Right ventricle myocardium inferior (tissue), 1 donor: ENCODE measurements around the gene CCR1. TPM values are rescaled to one million over a fixed set of nuclear protein-coding genes. Genes with fewer than 3 reads are reported as not detected.

Experiments
- ATAC-seq: fragments of 200-7000 bp; cut with Tn5 transposase; one replicate; pipeline ENCODE4 v1.9.1; 2020; ENCODE audit warnings: mild to moderate bottlenecking, moderate library complexity
- DNase-seq: peaks from one replicate; pipeline ENCODE4 v3.0.0; 2021; ENCODE audit errors: missing footprints
- intact Hi-C: fragments of 100-400 bp; cut with DNase I; formaldehyde crosslinking; loops from one replicate; pipeline ENCODE4 v1.11.0; 2022
- long read RNA-seq: library from polyadenylated mRNA; unstranded; transcript quantifications from one replicate; pipeline ENCODE4 v2.0.0, GENCODE V29; 2021
- total RNA-seq: library from RNA; stranded (reverse); fragmentation: NEBNext Ultra II Directional; extraction: Animal tissue kit (Norgen Biotek cat#: 25700); gene quantifications from one replicate; pipeline ENCODE4 v1.2.1, GENCODE V29; 2021
- donor health status: DM: no; HTN: yes; CAD: no; lungs with severe emphysema.

The CCR1 gene
- total RNA-seq = 3.8 TPM
- long read RNA-seq, partial matches to known transcripts = 0 of 1 reads
- long read RNA-seq, other reads (novel, unspliced or antisense) = 0 of 1 reads

DNA sequence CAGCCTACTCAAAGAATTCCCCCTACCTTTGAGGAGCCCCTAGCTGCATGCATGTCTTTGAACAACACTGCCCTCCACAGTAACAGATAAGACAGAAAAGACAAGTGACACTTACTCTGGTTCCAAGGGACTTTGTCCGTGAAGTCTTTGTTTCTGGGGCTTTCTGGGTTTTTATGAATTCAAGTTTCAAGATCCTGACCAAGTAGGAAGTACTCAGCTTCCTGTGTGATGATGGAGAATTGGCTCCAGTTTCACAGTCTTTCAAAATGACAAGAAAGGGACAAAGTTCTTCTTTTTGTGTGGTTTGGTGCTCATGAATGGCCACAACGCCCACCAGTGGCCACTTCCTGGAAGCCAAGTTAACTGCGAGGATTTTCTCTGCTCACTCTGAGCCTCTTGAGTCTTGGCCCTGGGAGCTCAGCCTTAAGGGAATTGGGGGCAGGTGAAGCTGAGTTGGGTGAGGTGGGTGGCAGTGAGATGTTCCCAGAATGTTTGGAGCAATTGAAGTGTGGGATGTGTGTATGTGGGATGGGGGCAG lies at the start of gene CCR1:
CCR1 (minus strand) TSS at position 147 of the 538 bp plus-strand sequence. CDS start 4,000 bp downstream, outside the sequence.
- DNase-seq (peak; percentile 80), ATAC-seq (peak; percentile 59)
- intact Hi-C loops = no loop called here

DNA sequence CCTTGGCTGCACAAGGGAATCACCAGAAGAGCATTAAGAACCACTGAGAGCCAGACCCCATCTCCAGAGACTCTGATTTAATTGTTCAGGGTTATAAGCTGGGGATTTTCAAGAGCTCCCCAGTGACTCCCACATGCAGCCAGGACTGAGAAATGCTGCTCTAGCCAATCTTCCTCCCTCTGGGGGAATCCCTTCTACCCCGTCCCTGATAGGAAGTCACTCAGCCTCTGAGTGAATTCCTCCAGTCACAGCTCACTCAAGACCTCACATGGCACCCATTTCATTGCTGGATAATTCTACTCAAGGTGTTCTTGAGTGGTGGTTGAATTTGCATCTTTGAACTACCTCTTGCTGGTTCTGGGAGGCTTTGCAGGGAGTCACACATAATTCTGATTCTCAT lies 44.9 kb upstream of the CCR1 start:
- intact Hi-C loops = no loop called here

DNA sequence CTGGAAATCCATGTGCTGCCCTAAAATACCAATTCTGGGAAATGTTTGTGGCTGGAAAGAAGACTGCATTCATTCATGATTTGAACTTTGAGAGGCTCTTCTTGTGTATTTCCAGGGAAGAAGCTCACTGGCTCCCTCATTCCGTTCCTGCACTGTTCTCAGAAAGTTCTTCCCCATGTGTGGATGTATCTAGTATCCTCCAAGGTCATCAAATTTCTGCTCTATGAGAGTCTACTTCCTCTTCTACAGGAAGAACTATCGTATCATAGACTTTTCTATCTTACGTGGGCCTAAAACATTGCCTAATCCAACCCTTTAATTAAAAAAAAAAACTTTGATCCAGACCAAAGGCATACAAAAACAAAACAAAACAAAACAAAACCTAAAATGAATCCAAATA lies 37.0 kb upstream of the CCR1 start:
- no peak for ATAC-seq
- DNase-seq = no peak
- intact Hi-C loops = no loop called here

More for the DNA sequence above, 44.9 kb upstream of the CCR1 start:
- DNase-seq (no peak), ATAC-seq (no peak)

DNA sequence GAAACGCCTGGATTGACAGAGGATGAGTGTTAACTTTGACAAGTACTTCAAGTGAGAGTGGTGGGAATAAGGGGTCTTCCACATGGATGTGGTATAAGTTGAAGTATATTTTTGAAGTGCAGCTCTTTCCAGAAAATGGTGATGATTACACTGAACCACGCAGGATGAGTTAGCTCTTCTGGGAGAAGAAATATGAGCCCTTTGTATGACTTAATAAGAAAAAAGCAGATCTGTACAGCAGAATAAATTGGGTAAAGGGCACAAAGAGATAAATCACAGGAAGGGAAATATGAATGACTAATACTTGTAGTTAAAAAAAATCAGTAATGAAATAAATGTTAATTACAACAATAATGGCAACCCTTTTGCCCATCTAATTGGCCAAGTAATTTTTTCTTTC lies 35.4 kb upstream of the CCR1 start:
- DNase-seq (no peak), ATAC-seq (no peak)
- intact Hi-C loops = no loop called here

DNA sequence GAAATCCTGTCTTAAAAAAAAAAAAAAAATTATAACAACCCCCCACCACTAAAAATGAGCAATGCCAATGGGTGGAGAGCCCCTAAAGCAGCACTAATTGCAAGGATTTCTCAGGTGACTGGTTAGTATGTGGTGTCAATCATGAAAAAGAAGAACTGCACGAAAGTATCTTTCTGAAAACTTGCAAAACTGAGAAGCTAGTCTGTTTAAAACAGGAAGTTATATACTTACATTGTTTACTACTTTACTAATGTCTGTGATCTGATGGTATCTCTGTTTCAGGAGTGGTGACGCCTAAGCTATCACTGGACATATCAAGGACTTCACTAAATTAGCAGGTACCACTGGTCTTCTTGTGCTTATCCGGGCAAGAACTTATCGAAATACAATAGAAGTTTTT lies 34.0 kb upstream of the CCR1 start, which contains the start of gene CCR3:
CCR3 (plus strand) TSS at position 341 of the 400 bp plus-strand sequence. CDS start 22,699 bp downstream, outside the sequence.
- intact Hi-C loops = no loop called here
- DNase-seq (no peak), ATAC-seq (no peak)

DNA sequence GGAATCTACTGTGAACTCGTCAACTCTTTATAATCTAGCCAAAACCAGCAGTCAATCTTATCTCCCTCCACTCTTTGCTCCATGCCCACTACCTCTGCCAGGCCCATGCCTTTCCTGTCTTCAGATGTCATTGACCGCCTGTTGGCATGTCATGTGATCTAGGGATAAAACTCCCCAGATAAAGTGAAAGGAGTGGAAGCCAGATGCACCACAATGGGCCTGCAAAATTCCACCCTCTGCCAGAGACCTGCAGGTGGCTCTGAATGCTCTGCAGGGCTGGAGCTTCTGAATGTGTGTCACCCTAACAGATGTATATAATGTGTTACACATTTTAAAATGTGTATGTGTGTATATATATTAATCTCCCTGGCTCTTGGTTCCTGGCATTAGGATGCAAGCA lies 31.8 kb upstream of the CCR1 start:
- intact Hi-C loops = no loop called here
- no peak for ATAC-seq

DNA sequence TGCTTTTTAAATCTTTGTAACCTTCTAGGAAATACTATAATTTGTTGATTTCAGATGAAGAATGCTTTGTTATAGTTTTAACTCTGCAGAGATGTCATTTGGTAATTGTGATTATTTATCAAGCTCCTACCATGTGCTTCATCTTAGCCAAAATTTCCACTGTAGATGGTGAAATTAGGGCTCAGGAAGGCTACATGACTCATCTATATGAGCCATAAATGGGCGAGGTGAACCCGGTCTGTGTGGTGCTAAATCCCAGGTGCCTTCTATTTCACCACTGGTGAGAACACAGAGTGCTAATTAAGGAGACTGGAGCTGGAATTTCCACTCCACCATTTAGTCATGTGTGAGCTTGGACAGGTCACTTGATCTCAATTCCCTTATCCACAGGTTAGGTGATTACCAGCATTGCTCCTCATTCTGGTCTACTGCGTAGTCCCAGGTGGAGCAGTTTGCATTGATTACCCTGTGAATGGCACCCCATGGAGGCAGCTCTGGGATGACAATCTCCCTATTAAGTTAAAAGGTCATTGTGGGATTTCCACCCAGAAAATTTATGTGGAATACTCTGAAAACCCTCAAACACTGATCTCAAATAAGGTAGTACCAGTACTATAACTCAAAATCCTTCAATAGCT lies 31.3 kb upstream of the CCR1 start:
- intact Hi-C loops = no loop called here
- ATAC-seq = no peak
- DNase-seq = no peak

More for the DNA sequence above, 31.8 kb upstream of the CCR1 start:
- DNase-seq = no peak

DNA sequence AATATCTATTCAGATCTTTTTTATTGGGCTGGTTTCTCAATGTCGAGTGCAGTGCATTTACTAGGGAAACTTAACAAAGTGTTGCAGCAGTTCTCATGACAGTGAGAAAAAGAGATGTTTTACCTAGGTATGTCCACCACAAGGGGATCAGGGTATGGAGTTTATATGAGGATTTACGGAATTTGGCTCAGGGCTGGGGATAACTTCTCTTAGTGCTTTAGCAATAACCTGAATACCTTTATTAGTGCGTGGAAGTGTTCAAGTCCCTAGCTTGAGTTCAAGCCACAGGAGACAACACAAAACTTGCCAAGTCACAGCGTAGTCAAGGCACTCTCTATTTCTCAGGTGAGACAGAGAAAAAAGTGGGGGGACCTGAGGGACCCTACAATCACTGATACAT lies 30.3 kb upstream of the CCR1 start:
- ATAC-seq (no peak), DNase-seq (no peak)
- intact Hi-C loops = no loop called here

DNA sequence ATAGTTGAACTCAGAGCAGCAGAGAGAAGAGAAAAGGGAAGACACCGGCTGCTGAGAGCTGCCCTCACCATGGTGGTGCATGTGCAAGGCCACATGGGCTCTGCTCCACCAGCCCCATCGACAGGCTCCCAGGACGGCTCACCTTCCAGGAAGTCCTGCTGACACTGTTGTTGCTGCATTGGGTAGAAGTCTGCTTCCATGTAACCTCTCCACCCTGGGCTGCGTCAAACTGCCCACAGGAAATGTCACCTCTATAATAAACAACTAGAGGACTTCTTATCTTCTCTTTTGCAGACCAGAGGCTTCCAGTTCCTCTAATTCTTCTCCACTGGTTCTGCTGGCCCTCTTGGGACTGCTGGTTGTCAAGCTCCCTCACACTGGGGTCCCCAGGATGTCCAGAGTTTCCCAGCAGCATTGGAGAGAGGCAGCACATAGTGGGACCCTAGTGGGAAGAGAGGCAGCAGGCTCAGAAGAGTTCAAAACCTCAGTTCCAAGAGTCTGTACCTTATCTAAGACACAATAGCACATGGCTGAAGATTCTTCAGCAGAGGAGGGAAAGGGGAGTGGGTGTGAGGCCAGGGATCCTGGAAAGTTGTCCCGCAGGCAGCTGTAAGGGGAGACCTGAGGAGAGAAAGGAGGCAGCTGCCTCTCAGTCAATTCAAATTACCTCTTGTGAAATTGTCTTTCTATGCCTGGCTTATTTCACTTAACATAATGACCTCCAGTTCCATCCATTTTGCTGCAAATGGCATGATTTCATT lies 28.4 kb upstream of the CCR1 start:
- ATAC-seq = no peak
- intact Hi-C loops = no loop called here
- no peak for DNase-seq

DNA sequence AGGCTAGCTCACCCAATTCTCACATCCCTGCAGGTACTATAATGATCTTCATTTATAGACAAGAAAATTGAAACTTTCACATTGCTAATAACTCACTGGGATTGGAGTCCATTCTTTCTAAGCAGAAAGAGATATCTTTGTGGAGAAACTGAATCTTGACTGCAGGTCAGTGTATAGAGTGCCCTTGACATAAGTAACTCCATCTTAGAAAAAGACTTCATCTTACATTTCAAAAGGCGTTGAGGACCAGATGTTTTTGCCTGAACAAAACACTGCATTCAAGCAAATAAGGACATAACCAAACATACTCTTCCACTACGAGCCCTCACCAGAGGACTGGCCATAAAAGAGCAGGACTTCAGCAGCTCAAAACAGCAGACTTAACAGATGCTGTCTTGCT lies 27.3 kb upstream of the CCR1 start:
- ATAC-seq (no peak), DNase-seq (no peak)
- intact Hi-C loops = no loop called here

DNA sequence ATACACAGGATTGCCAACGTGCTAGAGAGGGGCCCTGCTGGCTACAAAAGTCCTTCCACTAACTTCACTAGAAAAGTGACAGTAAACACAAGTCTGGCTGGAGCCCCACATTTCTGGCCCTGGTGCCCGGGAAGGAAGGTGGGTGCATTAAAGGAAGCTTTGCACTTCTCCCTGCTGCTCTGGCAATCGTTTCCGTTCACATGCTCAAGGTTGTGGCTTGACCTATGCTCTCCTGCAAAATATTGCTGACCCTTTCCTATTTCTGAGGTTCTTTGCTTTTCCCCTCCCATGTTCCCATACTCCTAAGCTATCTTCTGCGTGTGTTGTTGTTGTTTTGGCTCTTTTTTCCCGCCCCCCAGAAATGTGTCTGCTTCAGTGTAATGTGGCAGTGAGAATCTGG lies 25.1 kb upstream of the CCR1 start:
- DNase-seq = no peak
- intact Hi-C loops = no loop called here
- no peak for ATAC-seq

DNA sequence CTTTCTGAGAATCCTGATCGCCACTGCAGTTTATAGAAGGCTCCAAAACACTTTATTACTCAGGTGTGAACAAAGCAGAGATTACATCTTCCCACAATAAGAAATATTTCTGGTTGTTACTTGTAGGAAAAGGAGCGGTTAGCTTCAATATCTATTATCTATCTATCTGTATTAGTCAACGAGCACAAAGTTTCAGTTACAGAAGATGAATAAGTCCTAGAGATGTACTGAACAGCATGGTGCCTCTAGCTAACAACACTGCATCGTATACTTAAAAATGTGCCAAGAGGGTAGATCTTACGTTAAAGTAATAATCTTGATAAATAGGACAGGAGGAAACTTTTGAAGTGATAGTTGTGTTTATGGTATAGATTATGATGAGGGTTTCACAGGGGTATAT lies 23.2 kb upstream of the CCR1 start:
- no peak for DNase-seq
- ATAC-seq = no peak
- intact Hi-C loops = no loop called here

DNA sequence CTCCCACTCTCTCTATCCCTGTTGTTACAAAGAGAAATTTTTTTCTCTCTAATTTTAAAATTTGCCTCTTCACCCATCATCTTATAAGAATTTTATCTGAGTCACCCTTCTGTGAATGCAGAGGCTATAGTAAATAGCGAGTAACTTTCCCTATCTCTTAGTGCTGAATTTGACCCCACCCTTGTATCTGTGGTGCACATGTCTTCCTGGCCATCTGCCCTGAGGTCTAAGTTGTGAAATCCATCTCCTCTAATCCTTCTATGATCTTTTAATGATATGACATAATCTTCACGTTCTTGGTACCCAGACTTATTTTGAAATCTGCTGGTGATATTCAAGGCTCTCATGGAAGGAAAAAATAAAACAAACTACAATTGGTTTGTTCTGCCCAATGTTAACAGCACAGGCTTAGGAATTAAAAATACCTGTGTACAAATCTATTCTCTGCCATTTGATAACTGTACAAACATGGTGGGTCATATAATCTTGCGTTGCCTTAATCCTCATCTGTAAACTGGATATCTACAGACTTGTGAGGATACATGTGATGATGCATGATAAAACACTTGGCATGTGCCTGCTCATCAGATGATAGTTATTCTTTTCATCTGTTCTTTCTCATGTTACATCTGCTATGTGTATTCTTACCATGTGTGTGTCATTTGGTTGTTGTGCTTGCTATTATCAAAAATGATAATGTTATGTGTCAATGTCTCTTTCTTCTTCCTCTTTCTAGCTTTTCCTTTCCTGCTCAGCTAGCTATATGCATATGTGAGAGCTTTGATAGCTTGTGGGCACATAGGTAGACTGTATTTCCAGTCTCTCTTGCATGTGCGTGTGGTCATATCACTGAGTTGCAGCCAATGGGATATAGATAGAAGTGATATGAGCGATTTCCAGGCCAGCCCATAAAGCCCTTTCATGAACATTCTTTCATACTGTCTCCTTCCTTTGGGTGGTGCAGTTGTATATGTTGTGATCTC lies 20.4 kb upstream of the CCR1 start:
- ATAC-seq = no peak
- intact Hi-C loops = no loop called here
- no peak for DNase-seq

DNA sequence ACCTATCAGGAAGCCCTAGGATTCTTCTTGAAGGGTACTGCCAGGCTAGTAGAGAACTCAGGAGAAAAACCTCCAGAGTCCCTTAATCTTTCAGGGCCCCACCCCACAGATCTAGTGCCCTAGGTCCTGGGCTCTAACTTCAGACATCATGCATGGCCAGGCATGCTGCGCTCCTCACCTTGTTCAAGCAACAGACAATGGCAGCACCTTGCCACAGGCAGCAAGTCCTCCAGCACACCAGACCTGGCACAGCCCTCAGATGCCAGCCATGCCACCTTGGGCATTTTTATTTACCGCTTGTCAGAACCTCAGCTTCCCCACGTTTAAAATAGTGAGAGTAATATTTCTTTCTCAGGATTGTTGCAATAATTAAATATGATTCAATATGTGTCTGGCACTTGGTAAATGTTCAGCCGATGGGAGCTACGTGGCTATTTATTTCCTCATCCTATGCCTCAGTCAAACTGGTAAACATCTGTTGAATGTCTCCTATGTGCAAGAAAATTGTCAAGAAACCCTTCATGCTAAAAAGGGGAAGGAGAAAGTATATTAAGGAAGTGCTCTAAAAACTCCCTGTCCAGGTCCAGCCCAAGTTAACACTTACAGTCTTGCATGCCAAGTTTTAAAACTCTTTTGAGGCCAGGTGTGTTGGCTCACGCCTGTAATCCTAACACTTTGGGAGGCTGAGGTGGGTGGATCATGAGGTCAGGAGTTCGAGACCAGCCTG lies 14.5 kb upstream of the CCR1 start:
- ATAC-seq (peak; percentile 54), DNase-seq (no peak)
- intact Hi-C loops = no loop called here

DNA sequence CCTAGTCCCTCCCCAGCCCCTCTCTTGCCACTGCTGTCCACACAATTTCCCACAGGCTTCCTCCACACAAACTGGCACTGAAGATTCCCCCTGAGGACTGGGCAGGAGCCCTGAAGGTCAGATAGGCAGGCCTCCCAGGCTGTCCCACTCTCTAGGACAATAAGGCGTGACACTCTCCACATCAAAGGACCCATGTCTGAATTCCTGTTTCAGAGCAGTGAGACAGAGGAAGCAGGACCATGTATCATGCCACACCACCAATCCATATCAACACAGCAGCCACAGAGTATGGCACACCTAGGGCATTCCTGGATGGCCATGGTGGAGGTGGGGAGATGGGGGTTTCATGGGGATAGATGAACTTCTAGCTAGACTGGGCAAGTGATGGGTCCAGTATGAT lies 13.8 kb upstream of the CCR1 start:
- ATAC-seq (no peak), DNase-seq (no peak)
- intact Hi-C loops = no loop called here

DNA sequence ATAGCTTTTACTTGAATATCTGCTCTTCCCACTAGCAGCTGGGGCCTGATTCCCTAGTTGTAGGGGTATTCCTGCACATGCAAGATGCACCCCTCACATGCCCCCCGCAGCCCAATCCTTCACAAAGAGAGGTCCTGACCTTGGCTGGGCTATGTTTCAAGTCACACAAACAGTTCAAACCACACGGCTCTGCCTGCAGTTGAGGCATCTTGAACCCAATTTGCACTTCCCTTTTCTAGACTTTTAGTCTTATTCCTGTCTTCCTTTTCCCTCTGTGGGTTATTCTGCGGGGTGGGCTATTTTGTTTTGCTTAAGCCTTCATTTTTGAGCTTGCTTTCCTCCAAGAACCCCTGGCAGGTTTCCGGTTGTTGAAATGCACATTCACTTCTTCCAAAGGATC lies 13.3 kb upstream of the CCR1 start:
- no peak for DNase-seq
- no peak for ATAC-seq
- intact Hi-C loops = no loop called here

DNA sequence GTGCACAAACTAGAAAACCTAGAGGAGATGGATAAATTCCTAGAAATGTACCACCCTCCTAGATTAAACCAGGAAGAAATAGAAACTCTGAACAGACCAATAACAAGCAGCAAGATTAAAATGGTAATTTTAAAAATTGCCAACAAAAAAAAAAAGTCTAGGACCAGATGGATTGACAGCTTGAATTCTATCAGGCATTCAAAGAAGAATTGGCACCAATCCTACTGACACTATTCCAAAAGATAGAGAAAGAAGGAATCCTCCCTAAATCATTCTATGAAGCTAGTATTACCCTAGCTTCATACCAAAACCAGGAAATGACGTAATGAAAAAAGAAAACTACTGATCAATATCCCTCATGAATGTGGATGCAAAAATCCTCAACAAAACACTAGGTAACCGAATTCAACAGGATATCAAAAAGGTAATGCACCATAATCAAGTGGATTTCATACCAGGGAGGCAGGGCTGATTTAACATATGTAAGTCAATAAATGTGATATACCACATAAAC lies 10.1 kb upstream of the CCR1 start:
- intact Hi-C loops = no loop called here
- no peak for ATAC-seq
- DNase-seq = no peak

DNA sequence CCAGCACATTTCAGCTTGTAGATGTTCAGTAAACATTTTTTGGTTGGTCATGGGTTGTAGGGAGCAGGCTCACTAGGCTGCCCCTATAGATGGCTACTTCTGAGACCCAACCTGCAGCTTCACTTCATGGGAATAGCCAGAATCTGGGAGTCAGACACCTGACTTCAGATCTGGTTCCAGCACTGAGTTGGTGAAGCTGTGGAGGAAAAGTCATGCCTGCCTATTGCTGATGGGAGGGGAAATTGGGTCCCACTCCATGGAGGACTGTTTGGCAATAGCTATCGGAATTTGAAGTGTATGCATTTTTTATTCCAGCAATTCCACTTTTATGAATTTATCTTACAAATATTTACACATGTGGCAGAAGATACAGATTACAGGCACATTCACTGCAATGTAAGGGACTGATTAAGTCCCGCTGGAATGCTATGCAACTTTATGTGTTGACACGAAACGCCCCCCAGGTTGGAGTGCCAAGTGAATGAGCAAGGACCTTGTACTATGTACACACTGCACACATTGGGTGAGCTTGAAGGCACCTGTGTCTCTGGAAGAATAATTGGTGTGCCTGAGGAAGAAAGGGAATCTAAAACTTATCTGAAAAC lies 7.8 kb upstream of the CCR1 start:
- intact Hi-C loops = no loop called here
- DNase-seq (no peak), ATAC-seq (no peak)
